Smooth muscle cell of the pulmonary artery (primary cell): ENCODE results near the gene S1PR1. TPM values are rescaled to one million over a fixed set of nuclear protein-coding genes. Genes with fewer than 3 reads are reported as not detected.

Experiments used
- total RNA-seq: library from RNA; depleted of rRNA; stranded (reverse); fragments of >200 nt; gene quantifications from 2 replicates; pipeline ENCODE4 v1.2.3, GENCODE V29; 2014

S1PR1 gene
- total RNA-seq: 3.7 and 9.1 TPM in 2 replicates

DNA sequence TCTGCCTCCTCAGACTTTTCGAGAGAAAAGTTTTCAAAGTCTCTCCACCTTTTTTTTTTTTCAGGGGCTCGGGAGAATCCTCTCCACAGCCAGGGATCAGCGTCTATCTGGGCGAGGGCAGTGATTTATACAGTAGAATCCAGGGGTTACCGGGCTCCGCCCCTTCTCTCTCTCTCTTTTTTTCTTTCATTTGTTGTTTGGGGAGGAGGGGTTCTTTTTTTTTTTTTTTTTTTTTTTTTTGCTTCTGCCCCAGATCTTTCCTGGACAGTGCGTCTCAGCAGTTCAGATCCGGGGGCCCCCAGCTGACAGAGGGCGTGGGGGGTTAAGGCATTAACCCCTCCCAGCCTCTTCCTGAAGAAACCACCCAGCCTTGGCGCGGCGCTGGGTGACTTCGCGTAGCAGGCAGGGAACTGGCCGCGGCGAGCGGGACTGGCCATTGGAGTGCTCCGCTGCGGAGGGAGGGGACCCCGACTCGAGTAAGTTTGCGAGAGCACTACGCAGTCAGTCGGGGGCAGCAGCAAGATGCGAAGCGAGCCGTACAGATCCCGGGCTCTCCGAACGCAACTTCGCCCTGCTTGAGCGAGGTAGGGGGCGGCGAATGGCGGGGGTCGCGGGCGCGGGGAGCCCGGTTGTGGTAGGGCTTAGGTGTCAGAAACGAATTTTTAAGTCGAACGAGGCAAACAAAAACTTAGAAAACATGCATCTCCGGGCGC lies at the start of gene S1PR1:
Gene S1PR1 (plus strand): TSS at position 504 of the 713 bp plus-strand sequence. CDS start 1,966 bp downstream, outside the sequence.

Other genes starting within 250 kb of the S1PR1 start
- 21.7 and 22.4 TPM in 2 replicates for gene DPH5, start 211.2 kb upstream of the S1PR1 start, total RNA-seq